A549 (cell line): ENCODE results near the gene CCL17.

ENCODE experiments used
- CHD4 ChIP-seq: fragments of 200-600 bp; sonication (generic); IDR thresholded peaks from 2 replicates; pipeline ENCODE4 v1.6.1; 2016; ENCODE audit warnings: antibody characterized with exemption, mild to moderate bottlenecking, borderline replicate concordance
- EP300 ChIP-seq, 2 experiments: fragments of >200 bp; sonication (Bioruptor Twin); formaldehyde crosslinking; IDR thresholded peaks; 2 replicates in 1 of 2; 3 replicates in 1 of 2; pipeline ENCODE4 v1.6.1; 2016 to 2017
- GATA3 ChIP-seq: IDR thresholded peaks from 2 replicates; pipeline ENCODE4 v1.6.1; 2012; ENCODE audit warnings: borderline replicate concordance
- KDM1A ChIP-seq: fragments of 200-600 bp; sonication (generic); IDR thresholded peaks from 2 replicates; pipeline ENCODE4 v1.6.1; 2016; ENCODE audit warnings: low read depth, mild to moderate bottlenecking
- MAFK ChIP-seq: fragments of 450-650 bp; IDR thresholded peaks from 2 replicates; pipeline ENCODE4 v1.6.1; 2014; ENCODE audit not compliant: partially characterized antibody
- MYC ChIP-seq: IDR thresholded peaks from 2 replicates; pipeline ENCODE4 v1.6.1; 2012; ENCODE audit warnings: mild to moderate bottlenecking, inconsistent platforms, low read length, improper control_type of control experiment, borderline replicate concordance
- POLR2A ChIP-seq: IDR thresholded peaks from 2 replicates; pipeline ENCODE4 v1.6.1; 2012; ENCODE audit warnings: mild to moderate bottlenecking, low read length
- RFX5 ChIP-seq: fragments of 450-650 bp; IDR thresholded peaks from 2 replicates; pipeline ENCODE4 v1.7.1; 2014; ENCODE audit warnings: antibody characterized with exemption, mild to moderate bottlenecking, moderate library complexity
- RNF2 ChIP-seq: fragments of 200-600 bp; sonication (generic); IDR thresholded peaks from 2 replicates; pipeline ENCODE4 v1.6.1; 2016; ENCODE audit warnings: low read depth, mild to moderate bottlenecking, antibody characterized with exemption, moderate library complexity, borderline replicate concordance
- ZNF302 ChIP-seq: fragments of 250-450 bp; sonication (Bioruptor Pico); IDR thresholded peaks from 2 replicates; pipeline ENCODE4 v1.9.0; 2021; ENCODE audit warnings: inconsistent platforms, mild to moderate bottlenecking, moderate library complexity
- TF ChIP-seq, protein P1 (sequence below): fragments of >200 bp; sonication (Bioruptor Twin); formaldehyde crosslinking; IDR thresholded peaks from 3 replicates; pipeline ENCODE4 v1.5.1; 2016
- TF ChIP-seq, protein P2 (sequence below): IDR thresholded peaks from 2 replicates; pipeline ENCODE4 v1.6.1; 2012
- TF ChIP-seq, protein P3 (sequence below): IDR thresholded peaks from 2 replicates; pipeline ENCODE4 v1.6.1; 2012

DNA sequence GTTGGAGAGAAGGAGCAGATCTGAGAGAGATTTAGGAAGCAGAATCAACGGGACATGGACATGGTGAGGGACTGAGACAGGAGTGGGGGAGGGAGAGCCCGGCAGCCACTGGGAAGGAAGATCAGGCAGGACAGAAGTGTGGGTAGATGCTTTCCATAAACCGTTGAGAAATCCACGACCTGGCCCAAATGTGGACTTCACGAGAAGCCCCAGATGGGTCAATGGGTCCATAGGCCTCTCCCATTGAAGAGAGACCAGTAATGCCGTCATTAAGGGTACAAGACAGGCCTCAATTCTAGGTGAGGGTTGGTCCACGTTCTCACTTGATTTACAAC, 46.5 kb upstream of the CCL17 start:
- TF ChIP-seq, protein P1, sequence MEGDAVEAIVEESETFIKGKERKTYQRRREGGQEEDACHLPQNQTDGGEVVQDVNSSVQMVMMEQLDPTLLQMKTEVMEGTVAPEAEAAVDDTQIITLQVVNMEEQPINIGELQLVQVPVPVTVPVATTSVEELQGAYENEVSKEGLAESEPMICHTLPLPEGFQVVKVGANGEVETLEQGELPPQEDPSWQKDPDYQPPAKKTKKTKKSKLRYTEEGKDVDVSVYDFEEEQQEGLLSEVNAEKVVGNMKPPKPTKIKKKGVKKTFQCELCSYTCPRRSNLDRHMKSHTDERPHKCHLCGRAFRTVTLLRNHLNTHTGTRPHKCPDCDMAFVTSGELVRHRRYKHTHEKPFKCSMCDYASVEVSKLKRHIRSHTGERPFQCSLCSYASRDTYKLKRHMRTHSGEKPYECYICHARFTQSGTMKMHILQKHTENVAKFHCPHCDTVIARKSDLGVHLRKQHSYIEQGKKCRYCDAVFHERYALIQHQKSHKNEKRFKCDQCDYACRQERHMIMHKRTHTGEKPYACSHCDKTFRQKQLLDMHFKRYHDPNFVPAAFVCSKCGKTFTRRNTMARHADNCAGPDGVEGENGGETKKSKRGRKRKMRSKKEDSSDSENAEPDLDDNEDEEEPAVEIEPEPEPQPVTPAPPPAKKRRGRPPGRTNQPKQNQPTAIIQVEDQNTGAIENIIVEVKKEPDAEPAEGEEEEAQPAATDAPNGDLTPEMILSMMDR = no peak
- no peak for TF ChIP-seq RFX5
- TF ChIP-seq POLR2A = no peak
- TF ChIP-seq EP300 (IDR thresholded peaks at IDR 0.05) = no peak
- TF ChIP-seq, protein P2, sequence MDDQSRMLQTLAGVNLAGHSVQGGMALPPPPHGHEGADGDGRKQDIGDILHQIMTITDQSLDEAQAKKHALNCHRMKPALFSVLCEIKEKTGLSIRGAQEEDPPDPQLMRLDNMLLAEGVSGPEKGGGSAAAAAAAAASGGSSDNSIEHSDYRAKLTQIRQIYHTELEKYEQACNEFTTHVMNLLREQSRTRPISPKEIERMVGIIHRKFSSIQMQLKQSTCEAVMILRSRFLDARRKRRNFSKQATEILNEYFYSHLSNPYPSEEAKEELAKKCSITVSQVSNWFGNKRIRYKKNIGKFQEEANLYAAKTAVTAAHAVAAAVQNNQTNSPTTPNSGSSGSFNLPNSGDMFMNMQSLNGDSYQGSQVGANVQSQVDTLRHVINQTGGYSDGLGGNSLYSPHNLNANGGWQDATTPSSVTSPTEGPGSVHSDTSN = no peak
- TF ChIP-seq CHD4 = no peak
- no peak for TF ChIP-seq ZNF302
- TF ChIP-seq MYC = no peak
- no peak for TF ChIP-seq MAFK
- TF ChIP-seq, protein P3, sequence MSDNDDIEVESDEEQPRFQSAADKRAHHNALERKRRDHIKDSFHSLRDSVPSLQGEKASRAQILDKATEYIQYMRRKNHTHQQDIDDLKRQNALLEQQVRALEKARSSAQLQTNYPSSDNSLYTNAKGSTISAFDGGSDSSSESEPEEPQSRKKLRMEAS = no peak
- TF ChIP-seq GATA3 = no peak
- no peak for TF ChIP-seq KDM1A
- no peak for TF ChIP-seq RNF2
